Lower leg skin (tissue), 3 donors: ENCODE measurements around the gene LIN52.

Experiments
- CTCF ChIP-seq, 3 donors: fragments of 450-650 bp; IDR thresholded peaks; one replicate each; pipeline ENCODE4 v1.5.1; 2016; ENCODE audit warnings: antibody characterized with exemption in 3 of 3, mild to moderate bottlenecking in 3 of 3, moderate library complexity in 2 of 3
- POLR2A ChIP-seq, 2 donors: fragments of 450-650 bp; IDR thresholded peaks; one replicate each; pipeline ENCODE4 v1.6.1; 2016 to 2017; ENCODE audit warnings: antibody characterized with exemption in 2 of 2, mild to moderate bottlenecking in 1 of 2, moderate library complexity in 1 of 2

DNA sequence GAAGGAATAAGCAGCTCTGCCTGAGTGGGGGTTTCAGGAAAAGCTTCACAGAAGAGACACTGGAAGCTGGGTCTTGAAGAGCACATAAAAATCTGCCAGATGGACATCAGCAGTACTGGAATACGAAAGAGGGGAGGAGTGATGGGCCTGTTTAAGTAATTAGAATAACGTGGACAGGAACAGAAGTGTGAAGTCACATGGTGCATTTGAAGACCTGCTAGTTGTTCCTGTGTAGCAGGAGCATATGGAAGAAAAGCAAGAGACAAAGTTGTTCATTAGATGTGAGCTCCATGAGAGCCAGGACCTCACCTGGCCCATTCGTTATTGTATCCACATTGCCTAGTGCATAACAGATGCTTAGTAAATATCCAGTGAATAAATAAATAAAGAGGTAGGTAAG lies 85.2 kb downstream of the LIN52 start:
- TF ChIP-seq CTCF (IDR thresholded peaks at IDR 0.05) = no peak
- no peak for TF ChIP-seq POLR2A (IDR thresholded peaks at IDR 0.05)
